ENCODE measurements around the gene BRICD5. TPM values are rescaled to one million over a fixed set of nuclear protein-coding genes. Genes with fewer than 3 reads are reported as not detected.

Gene BRICD5
- total and polyA plus RNA-seq, 5 experiments from 2014 or later, result 0.11 to 27.0 (median 13.4) TPM; not detected in 1

GRCh38 chr16:2235695-2236336 lies 25.2 kb upstream of the BRICD5 start:
- Mint-ChIP-seq H3K36me3 (peaks cover 0 to 34% (median 19%) of the 10 kb centered on the region in 3 donors), H3K27me3 (peaks cover 0 to 8% (median 0%) of the 10 kb centered on the region in 5 donors), H3K27ac (no peak overlapping the region), H3K4me1 (peaks cover 0 to 3% (median 0%) of the 10 kb centered on the region in 4 donors), H3K9me3 (no peaks in the 10 kb centered on the region), H3K4me3 (no peak overlapping the region)
- DNase-seq (peak in 1 of 10 donors; percentile 54), ATAC-seq (peak in 1 of 2 donors; percentile 13)
- POLR2A ChIA-PET, result interaction anchor here (0.6 to 1.3 kb wide), 3 partner anchors 10 to 860 kb away, joined by 3 to 7 read pairs (median 3); partner anchors contain the start of gene PGP

GRCh38 chr16:2235234-2235651 lies 24.6 kb upstream of the BRICD5 start:
- ATAC-seq (no peak), DNase-seq (peak in 1 of 10 donors; percentile 59)
- peaks cover 0 to 3% (median 0%) of the 10 kb centered on the region in 4 donors for H3K4me1 Mint-ChIP-seq
- no peak overlapping the region for H3K4me3 Mint-ChIP-seq
- POLR2A ChIA-PET, result interaction anchor here (1.3 kb wide), 1 partner anchor 10 kb away, joined by 7 read pairs; no protein-coding TSS in a partner anchor
- peaks cover 0 to 8% (median 0%) of the 10 kb centered on the region in 5 donors for H3K27me3 Mint-ChIP-seq
- no peak overlapping the region for H3K27ac Mint-ChIP-seq
- no peaks in the 10 kb centered on the region for H3K9me3 Mint-ChIP-seq
- H3K36me3 Mint-ChIP-seq, result peaks cover 0 to 39% (median 19%) of the 10 kb centered on the region in 3 donors

- Mint-ChIP-seq H3K4me3 (no peak overlapping the region), H3K9me3 (no peaks in the 10 kb centered on the region), H3K27me3 (peaks cover 0 to 10% (median 0%) of the 10 kb centered on the region in 5 donors), H3K27ac (no peak overlapping the region), H3K4me1 (peaks cover 0 to 3% (median 0%) of the 10 kb centered on the region in 4 donors), H3K36me3 (peaks cover 0 to 44% (median 23%) of the 10 kb centered on the region in 3 donors)
- DNase-seq (no peak), ATAC-seq (no peak)
- POLR2A ChIA-PET, result no interaction called here
Measured at GRCh38 chr16:2234813-2235170, 24.1 kb upstream of the BRICD5 start.

GRCh38 chr16:2233872-2234812 lies 23.5 kb upstream of the BRICD5 start:
- no peaks in the 10 kb centered on the region for H3K9me3 Mint-ChIP-seq
- POLR2A ChIA-PET, result no interaction called here

GRCh38 chr16:2233046-2233775 lies 22.5 kb upstream of the BRICD5 start:
- peaks cover 0 to 52% (median 28%) of the 10 kb centered on the region in 3 donors for H3K36me3 Mint-ChIP-seq
- DNase-seq, result no peak
- H3K9me3 Mint-ChIP-seq, result no peaks in the 10 kb centered on the region
- H3K27ac Mint-ChIP-seq, result no peak overlapping the region
- POLR2A ChIA-PET, result interaction anchor here (0.8 to 1.1 kb wide), 3 partner anchors 8 to 209 kb away, joined by 3 to 5 read pairs (median 3); partner anchors contain the start of gene PGP
- no peak overlapping the region for H3K4me3 Mint-ChIP-seq
- peaks cover 0 to 10% (median 0%) of the 10 kb centered on the region in 5 donors for H3K27me3 Mint-ChIP-seq
- peaks cover 0 to 3% (median 0%) of the 10 kb centered on the region in 4 donors for H3K4me1 Mint-ChIP-seq
- ATAC-seq, result no peak

More at GRCh38 chr16:2233872-2234812, 23.5 kb upstream of the BRICD5 start:
- Mint-ChIP-seq H3K27ac (no peak overlapping the region), H3K4me1 (peaks cover 0 to 3% (median 0%) of the 10 kb centered on the region in 4 donors), H3K27me3 (peaks cover 0 to 10% (median 0%) of the 10 kb centered on the region in 5 donors), H3K36me3 (peaks cover 0 to 49% (median 27%) of the 10 kb centered on the region in 3 donors), H3K4me3 (no peak overlapping the region)
- no peak for DNase-seq
- ATAC-seq, result no peak

- H3K36me3 Mint-ChIP-seq, result peaks cover 0 to 56% (median 30%) of the 10 kb centered on the region in 3 donors
- no peak for ATAC-seq
- no peak overlapping the region for H3K27ac Mint-ChIP-seq
Measured at GRCh38 chr16:2232094-2232990, 21.7 kb upstream of the BRICD5 start.

GRCh38 chr16:2231016-2231931 lies 20.6 kb upstream of the BRICD5 start:
- H3K4me1 Mint-ChIP-seq, result peaks cover 0 to 8% (median 2%) of the 10 kb centered on the region in 4 donors
- POLR2A ChIA-PET, result no interaction called here

More at GRCh38 chr16:2232094-2232990, 21.7 kb upstream of the BRICD5 start:
- Mint-ChIP-seq H3K4me3 (no peak overlapping the region), H3K9me3 (no peaks in the 10 kb centered on the region), H3K4me1 (peaks cover 0 to 3% (median 0%) of the 10 kb centered on the region in 4 donors), H3K27me3 (peaks cover 0 to 10% (median 0%) of the 10 kb centered on the region in 5 donors)
- no peak for DNase-seq
- POLR2A ChIA-PET, result interaction anchor here (0.8 to 1.1 kb wide), 4 partner anchors 9 to 208 kb away, joined by 3 to 5 read pairs (median 4); partner anchors contain the start of genes ECI1 and PGP

GRCh38 chr16:2230376-2230775 lies 19.7 kb upstream of the BRICD5 start:
- H3K36me3 Mint-ChIP-seq, result peaks cover 0 to 68% (median 31%) of the 10 kb centered on the region in 3 donors
- H3K27ac Mint-ChIP-seq, result no peak overlapping the region
- no peak for DNase-seq
- peaks cover 0 to 10% (median 4%) of the 10 kb centered on the region in 4 donors for H3K4me1 Mint-ChIP-seq
- peaks cover 0 to 8% (median 0%) of the 10 kb centered on the region in 5 donors for H3K27me3 Mint-ChIP-seq
- H3K4me3 Mint-ChIP-seq, result no peak overlapping the region
- no peak for ATAC-seq
- no peaks in the 10 kb centered on the region for H3K9me3 Mint-ChIP-seq
- POLR2A ChIA-PET, result no interaction called here

More at GRCh38 chr16:2231016-2231931, 20.6 kb upstream of the BRICD5 start:
- Mint-ChIP-seq H3K27ac (no peak overlapping the region), H3K36me3 (peaks cover 0 to 64% (median 32%) of the 10 kb centered on the region in 3 donors), H3K27me3 (peaks cover 0 to 10% (median 0%) of the 10 kb centered on the region in 5 donors), H3K4me3 (no peak overlapping the region), H3K9me3 (no peaks in the 10 kb centered on the region)
- no peak for ATAC-seq
- no peak for DNase-seq

- no peak for ATAC-seq
- Mint-ChIP-seq H3K27ac (peak overlapping the region in 1 of 10 donors; percentile 20), H3K4me3 (no peak overlapping the region), H3K36me3 (peaks cover 0 to 62% (median 26%) of the 10 kb centered on the region in 3 donors), H3K4me1 (peaks cover 0 to 15% (median 7%) of the 10 kb centered on the region in 4 donors), H3K9me3 (no peaks in the 10 kb centered on the region), H3K27me3 (peaks cover 0 to 5% (median 0%) of the 10 kb centered on the region in 5 donors)
- POLR2A ChIA-PET, result no interaction called here
- DNase-seq, result no peak
Measured at GRCh38 chr16:2229632-2230250, 19.1 kb upstream of the BRICD5 start.

- H3K36me3 Mint-ChIP-seq, result peaks cover 0 to 58% (median 26%) of the 10 kb centered on the region in 3 donors
- DNase-seq (no peak), ATAC-seq (no peak)
- POLR2A ChIA-PET, result no interaction called here
- no peaks in the 10 kb centered on the region for H3K9me3 Mint-ChIP-seq
- H3K27ac Mint-ChIP-seq, result no peak overlapping the region
- H3K4me1 Mint-ChIP-seq, result peaks cover 0 to 22% (median 10%) of the 10 kb centered on the region in 4 donors
- H3K4me3 Mint-ChIP-seq, result no peak overlapping the region
- H3K27me3 Mint-ChIP-seq, result peaks cover 0 to 5% (median 0%) of the 10 kb centered on the region in 5 donors
Measured at GRCh38 chr16:2229091-2229490, 18.4 kb upstream of the BRICD5 start.

Measured in naive thymus-derived CD8-positive, alpha-beta T cell (primary cell).